ENCODE measurements around the gene IRGM.
"Not testable (repeated sequence)": the region's sequence is repeated elsewhere in the genome, so short reads cannot be mapped to it uniquely, and the experiment has no call there.

IRGM gene, protein sequence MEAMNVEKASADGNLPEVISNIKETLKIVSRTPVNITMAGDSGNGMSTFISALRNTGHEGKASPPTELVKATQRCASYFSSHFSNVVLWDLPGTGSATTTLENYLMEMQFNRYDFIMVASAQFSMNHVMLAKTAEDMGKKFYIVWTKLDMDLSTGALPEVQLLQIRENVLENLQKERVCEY

GRCh38 chr5:150846308-150846653 is at the start of gene IRGM:
IRGM (plus strand) TSS chr5:150846521; CDS start chr5:150848124, 1,603 bp downstream.
- DNase-seq (ENCODE audit: low spot score) = not testable (repeated sequence)

DNA sequence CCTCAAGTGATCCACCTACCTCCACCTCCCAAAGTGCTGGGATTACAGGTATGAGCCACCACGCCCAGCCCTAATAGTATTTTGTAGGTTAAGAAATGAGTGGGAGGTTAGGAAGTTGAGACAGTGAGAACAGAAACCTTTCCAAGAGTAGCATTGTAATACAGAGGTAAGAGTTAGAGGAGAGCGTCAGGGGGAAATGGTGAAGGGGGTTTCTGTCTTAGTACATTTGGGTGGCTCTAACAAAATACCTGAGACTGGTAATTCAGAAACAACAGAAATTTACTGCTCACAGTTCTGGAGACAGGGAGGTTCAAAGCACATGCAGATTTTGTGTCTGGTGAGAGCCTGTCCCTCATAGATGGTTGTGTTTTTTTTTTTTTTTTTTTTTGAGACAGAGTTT is 48.9 kb upstream of the IRGM start:
- DNase-seq (ENCODE audit: low spot score) = no peak

DNA sequence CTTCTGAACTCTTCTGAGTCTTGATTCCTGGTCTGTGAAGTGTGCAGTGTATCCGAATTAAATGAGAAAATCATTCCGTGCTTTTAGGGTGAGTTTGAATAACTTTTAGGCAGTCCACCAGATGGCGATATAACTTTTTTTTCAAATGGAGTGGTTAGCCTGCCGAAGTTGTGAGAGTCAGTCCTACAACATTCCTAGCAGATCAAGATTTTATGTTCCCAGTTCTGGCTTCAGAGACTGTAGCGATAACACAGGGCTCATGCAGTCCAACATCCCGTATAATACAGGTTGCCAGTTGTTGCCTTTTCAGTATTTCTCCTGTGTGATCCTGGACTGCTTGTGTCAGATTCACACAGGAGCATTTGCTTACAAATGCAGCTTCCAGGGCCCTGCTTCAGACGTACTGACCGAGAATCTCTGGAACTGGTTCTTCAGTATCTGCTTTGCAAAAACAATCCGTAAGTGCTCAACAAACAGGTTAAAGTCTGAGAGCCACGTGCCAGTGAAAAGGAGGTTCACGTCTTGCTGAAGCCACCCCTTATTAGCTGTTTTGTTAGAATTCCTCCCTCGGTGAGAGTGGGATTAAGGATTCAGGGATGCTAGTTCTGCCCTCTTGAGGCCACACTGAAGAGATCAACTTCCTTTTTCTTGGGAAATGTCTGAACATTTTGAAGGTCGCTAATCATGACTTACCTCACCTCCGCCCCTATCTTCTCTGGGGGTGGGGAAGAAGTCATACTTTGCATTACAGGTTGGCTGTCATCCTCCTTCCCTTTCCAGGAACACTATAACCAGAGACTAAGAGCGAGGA is 45.0 kb upstream of the IRGM start:
- peak; percentile 14 for DNase-seq (ENCODE audit: low spot score)

GRCh38 chr5:150804388-150804787 is 41.9 kb upstream of the IRGM start:
- no peak for DNase-seq (ENCODE audit: low spot score)

- no peak for DNase-seq (ENCODE audit: low spot score)
Observed at GRCh38 chr5:150809363-150809762, 37.0 kb upstream of the IRGM start.

DNA sequence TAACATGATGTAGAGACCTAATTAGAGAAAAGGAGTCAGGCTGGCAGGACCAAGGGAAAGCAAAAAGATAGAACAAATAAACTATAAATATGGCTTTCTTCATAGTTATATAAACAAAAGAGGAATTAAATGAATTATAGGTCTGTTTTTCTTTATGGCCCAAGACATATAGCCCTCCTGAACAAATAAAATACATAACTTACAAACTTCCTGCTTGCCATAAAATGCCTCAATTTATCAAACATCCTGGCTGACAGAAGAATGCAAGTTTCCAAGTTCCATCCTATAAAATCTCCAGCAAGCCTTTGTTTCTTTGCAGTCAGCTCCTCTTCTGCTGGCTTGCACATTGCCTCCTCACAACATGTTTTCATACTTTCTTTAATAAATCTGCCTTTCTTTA is 31.3 kb upstream of the IRGM start:
- DNase-seq (ENCODE audit: low spot score) = no peak

DNA sequence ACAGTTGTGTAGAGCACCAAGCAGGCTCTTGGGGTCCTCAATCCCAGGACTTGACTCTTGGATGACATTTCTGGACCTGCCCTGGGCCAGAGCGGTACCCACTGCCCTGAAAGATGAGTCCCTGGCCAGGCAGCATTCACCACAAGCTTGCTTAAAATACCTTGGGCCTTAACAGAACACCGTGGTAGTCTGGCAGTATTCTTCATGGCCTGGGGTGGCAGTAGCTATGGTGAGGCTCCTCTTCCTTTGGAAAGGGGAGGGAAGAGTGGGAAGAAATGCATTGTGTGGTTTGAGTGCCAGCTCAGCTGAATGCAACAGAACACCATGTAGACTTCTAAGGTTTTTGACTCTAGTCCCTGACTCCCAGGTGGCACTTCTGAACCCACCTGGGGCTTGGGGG is 29.4 kb upstream of the IRGM start:
- no peak for DNase-seq (ENCODE audit: low spot score)

GRCh38 chr5:150829744-150830143 is 16.6 kb upstream of the IRGM start:
- DNase-seq (ENCODE audit: low spot score) = no peak

DNA sequence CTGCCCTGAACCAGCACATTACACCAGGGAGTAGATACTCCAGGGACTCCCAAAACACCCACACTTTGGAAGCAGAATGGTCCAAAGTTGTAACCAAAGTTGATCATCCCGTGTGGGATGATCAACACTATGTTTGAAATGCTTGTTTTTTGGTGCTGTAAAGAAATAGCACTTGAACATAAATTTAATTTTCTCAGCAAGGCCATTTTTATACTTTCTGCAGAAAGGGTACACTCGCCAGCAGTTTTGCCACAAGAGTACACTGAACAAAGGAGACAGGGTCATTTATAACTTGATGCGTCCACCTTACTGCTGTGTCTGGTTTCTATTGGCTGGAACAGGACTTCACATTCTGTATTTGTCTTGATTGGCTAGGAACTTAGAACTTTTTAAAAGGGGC is 14.5 kb upstream of the IRGM start:
- DNase-seq (ENCODE audit: low spot score) = not testable (repeated sequence)

DNA sequence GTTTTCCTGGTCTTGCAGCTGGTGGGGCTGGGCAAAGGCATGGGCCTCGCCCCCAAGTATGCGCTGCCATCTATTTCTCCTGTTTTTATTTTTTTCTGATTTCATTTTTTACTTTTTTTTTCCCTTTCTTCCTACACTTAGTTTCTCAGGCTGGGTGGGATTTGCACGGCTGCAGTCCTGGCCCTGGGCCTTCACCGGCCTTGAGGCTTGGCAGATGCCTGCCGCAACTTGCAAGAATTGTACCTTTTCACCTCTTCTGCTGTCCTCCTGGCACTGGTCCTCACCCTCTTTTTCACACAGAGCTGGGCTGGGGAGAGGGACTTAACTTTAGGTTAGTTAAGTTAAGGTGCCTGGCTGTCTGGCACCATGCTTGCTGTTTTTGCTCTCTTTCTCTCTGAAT is 10.3 kb upstream of the IRGM start:
- no peak for DNase-seq (ENCODE audit: low spot score)

DNA sequence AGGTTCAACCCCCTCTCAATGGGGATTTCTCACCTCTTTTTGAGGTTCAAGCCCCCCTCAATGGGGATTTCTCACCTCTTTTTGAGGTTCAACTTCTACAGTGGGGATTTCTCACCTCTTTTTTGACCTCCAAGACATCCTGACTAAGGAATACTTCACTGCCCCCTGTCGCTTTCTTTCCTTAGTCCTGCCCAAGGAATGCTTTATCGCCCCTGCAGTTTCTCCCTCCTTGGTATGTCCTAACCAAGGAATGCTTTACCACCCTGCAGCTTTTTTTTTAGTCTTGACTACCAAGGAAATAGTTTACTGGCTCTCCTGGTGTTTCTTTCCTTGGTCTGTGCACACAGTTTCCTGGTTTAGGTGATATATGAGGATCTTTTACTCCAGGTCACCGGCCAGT is 9.6 kb upstream of the IRGM start:
- DNase-seq (ENCODE audit: low spot score) = no peak

DNA sequence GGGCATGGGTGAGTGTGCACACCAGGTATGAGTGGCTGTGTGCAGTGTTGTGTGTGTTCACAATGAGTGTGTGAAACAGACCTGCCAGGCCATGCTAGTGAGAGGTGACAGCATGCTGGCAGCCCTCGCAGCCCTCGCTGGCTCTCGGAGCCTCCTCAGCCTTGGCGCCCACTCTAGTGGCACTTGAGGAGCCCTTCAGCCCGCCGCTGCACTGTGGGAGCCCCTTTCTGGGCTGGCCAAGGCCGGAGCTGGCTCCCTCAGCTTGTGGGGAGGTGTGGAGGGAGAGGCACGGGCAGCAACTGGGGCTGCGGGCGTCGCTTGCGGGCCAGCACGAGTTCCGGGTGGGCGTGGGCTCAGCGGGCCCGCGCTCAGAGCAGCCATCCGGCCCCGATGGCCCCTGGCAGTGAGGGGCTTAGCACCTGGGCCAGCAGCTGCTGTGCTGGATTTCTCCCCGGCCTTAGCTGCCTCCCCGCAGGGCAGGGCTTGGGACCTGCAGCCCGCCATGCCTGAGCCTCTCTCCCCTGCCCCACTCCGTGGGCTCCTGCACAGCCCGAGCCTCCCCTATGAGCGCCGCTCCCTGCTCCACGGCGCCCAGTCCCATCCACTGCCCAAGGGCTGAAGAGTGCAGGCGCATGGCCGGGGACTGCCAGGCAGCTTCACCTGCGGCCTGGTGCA is 999 bp upstream of the IRGM start:
- DNase-seq (ENCODE audit: low spot score) = not testable (repeated sequence)

DNA sequence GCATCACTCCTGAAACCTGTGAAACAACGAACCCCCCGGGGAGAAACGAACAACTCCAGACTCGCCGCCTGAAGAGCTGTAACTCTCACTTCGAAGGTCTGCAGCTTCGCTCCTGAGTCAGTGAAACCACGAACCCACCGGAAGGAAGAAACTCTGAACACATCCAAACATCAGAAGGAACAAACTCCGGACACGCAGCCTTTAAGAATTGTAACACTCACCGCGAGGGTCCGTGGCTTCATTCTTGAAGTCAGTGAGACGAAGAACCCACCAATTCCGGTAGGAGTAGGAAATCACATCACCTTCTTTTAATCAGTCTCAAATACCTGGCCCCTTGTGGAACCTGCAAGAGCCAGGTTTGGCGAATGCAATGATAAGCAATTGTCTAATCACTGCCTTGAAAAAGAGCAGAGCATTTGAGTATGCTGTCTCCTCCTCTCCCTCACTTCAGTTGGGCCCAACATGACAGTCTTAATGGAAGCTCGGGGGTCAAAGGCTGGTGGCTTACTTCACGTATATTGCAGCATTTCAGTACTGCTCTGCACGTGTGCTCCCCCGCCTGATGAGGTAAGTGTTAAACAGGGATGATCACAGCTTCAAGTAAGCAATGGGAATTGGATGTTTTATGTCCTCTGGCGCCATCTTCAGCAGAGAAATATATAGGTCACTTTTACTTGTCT is 473 bp downstream of the IRGM start:
- peak; percentile 43 for DNase-seq (ENCODE audit: low spot score)

DNA sequence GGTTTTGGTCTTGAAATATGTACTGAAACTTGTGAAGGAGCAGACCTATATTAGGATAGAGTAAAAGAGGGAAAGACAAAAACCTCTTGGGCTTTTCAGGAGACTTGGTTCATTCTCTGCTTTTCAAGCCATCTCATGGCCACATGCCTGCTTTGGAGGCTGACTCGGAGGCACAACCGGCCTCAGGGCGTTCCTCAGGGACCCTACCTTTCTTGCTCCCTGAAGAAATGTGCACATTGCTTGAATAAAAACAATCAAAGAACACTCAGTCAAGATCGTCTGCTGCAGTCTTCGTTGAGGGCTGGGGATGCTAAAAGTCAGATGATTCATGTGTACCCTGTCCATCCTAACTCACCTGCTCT is 994 bp downstream of the IRGM start:
- no peak for DNase-seq (ENCODE audit: low spot score)

- DNase-seq (ENCODE audit: low spot score) = no peak
Observed at GRCh38 chr5:150848271-150848670, 1.9 kb downstream of the IRGM start.

DNA sequence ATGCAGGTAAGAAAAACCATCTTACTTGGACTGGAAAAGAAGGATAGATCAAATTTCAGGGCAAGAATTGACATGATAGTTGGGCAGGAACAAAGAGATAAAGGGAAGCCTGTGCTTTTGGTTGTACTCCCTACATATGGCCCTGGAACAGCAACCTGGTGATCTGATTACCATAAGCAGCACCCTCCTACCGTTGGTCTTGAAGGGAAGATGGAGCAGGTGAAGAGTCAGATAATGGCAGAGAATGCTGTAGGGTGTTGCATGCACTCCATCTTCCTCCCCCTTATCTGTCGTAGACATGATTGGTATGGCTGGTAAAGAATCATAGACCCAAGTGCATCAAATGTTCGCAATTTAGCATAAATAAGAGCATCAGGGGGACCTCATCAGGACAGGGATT is 4.7 kb downstream of the IRGM start:
- no peak for DNase-seq (ENCODE audit: low spot score)

- DNase-seq (ENCODE audit: low spot score) = no peak
Observed at GRCh38 chr5:150853561-150853960, 7.2 kb downstream of the IRGM start.

DNA sequence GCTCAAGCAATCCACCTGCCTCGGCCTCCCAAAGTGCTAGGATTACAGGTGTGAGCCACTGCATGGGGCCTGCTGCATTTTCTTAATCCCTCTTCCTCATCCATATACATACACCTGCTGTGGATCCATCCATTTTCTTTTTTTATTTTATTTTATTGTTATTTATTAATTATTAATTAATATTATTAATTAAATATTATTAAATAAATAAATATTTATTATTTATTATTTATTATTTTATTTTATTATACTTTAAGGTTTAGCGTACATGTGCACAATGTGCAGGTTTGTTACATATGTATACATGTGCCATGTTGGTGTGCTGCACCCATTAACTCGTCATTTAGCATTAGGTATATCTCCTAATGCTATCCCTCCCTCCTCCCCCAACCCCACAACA is 10.4 kb downstream of the IRGM start:
- DNase-seq (ENCODE audit: low spot score) = not testable (repeated sequence)

DNA sequence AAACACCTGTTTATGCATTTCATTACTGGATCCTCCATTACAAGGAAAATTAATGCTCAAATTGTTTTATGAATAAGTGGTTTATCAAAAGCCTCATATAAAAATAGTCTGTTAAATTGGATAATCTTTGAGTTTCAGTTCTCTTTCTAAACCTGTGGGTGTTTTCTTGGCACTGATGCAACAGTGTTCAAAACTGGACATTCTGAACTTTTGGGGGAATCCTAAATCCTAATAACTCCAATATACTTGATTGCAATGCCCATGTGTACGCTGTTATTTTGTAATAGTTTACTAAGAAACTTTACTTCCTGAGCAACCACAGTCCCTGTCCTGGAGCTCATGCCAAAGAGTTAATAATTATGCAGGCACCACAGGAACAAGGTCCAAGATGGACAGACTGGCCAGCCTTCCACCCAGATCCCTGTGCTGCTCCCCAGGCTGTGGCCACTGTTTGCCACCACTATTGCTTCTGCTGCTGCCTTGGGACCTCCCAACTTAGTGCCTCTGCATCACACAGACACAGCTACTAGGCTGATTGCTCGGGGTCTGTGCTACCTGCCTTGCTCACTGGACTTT is 14.0 kb downstream of the IRGM start:
- no peak for DNase-seq (ENCODE audit: low spot score)

GRCh38 chr5:150862070-150862469 is 15.7 kb downstream of the IRGM start:
- no peak for DNase-seq (ENCODE audit: low spot score)

DNA sequence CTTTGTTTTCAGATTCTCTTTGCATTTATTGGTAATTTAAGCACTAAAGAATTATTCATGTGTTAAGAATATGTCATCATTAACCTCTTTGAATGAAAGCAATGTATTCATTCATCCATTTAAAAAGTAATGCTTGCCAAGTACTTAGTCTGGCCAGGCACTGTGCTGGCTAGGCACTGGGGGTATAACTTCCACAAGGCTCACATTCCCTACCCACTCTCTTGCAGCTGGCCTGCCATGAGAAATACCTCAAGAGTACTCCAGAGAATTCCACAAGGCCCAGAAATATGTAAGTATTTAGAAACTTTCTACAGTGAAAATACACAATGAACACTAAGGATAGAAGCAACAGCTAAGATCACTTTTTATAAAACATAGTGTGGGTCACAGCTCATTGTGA is 33.0 kb downstream of the IRGM start:
- no peak for DNase-seq (ENCODE audit: low spot score)
